D721Med (cell line): ENCODE data around the gene ZNF441.
A peak's percentile ranks its signal among the peaks of the same experiment; 100 is the strongest.

Experiments used
- DNase-seq: peaks from one replicate; pipeline ENCODE4 v3.0.0; 2011; ENCODE audit warnings: low spot score; ENCODE audit not compliant: insufficient read length
- FAIRE-seq: peaks from 2 replicates; lab custom pipeline; 2011; peaks lifted over from hg19 to GRCh38; lab: Jason Lieb, UNC
- TF ChIP-seq, protein P1 (sequence below): IDR thresholded peaks from 2 replicates; pipeline ENCODE4 v1.5.1; 2012; ENCODE audit warnings: mild to moderate bottlenecking, control low read depth; ENCODE audit not compliant: insufficient read depth; ENCODE audit errors: missing control alignments

The ZNF441 gene

GRCh38 chr19:11780431-11781020 lies 13.7 kb downstream of the ZNF441 start:
- DNase-seq: no peak
- TF ChIP-seq, protein P1, sequence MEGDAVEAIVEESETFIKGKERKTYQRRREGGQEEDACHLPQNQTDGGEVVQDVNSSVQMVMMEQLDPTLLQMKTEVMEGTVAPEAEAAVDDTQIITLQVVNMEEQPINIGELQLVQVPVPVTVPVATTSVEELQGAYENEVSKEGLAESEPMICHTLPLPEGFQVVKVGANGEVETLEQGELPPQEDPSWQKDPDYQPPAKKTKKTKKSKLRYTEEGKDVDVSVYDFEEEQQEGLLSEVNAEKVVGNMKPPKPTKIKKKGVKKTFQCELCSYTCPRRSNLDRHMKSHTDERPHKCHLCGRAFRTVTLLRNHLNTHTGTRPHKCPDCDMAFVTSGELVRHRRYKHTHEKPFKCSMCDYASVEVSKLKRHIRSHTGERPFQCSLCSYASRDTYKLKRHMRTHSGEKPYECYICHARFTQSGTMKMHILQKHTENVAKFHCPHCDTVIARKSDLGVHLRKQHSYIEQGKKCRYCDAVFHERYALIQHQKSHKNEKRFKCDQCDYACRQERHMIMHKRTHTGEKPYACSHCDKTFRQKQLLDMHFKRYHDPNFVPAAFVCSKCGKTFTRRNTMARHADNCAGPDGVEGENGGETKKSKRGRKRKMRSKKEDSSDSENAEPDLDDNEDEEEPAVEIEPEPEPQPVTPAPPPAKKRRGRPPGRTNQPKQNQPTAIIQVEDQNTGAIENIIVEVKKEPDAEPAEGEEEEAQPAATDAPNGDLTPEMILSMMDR: no peak
- FAIRE-seq: no peak

DNA sequence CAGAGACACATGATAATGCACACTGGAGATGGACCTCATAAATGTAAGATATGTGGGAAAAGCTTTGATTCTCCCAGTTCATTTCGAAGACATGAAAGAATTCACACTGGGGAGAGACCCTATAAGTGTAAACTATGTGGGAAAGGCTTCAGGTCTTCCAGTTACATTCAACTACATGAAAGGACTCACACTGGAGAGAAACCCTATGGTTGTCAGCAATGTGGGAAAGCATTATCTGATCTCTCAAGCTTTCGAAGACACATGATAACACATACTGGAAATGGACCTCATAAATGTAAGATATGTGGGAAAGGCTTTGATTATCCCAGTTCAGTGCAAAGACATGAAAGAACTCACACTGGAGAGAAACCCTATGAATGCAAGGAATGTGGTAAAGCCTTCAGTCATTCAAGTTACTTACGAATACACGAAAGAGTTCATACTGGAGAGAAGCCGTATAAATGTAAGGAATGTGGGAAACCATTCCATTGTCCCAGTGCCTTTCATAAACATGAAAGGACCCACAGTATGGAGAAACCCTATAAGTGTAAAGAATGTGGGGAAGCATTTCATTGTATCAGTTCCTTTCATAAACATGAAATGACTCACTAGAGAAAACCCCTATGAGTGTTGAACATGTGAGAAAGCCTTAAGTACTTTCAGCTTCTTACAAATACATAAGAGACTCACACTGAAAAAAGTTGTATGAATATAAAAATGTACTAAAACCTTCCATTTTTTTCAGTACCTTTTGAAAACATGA lies 14.7 kb downstream of the ZNF441 start:
- FAIRE-seq (no peak), DNase-seq (no peak)
- TF ChIP-seq, protein P1: no peak

GRCh38 chr19:11783767-11784166 lies 17.0 kb downstream of the ZNF441 start:
- no peak for FAIRE-seq

GRCh38 chr19:11784356-11784755 lies 17.6 kb downstream of the ZNF441 start:
- TF ChIP-seq, protein P1: no peak
- FAIRE-seq (no peak), DNase-seq (no peak)

More at GRCh38 chr19:11783767-11784166, 17.0 kb downstream of the ZNF441 start:
- TF ChIP-seq, protein P1: no peak
- no peak for DNase-seq

- no peak for DNase-seq
- no peak for FAIRE-seq
- TF ChIP-seq, protein P1: no peak
Measured at GRCh38 chr19:11787536-11787935, 20.7 kb downstream of the ZNF441 start.

DNA sequence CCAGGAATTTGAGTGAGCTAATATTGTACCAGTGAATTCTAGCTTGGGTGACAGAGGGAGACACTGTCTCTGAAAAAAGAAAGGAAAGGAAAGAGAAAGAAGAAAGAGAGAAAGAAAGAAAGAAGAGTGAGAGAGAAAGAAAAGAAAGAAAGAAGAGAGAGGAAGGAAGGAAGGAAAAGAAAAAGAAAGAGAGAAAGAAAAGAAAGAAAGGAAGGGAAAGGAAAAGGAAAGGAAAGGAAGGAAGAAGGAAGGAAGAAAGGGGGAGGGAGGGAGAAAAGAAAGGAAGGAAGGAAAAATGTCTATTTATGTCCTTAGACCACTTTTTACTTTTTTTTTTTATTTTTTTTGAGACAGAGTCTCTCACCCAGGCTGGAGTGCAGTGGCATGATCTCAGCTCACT lies 26.1 kb downstream of the ZNF441 start:
- TF ChIP-seq, protein P1: no peak
- no peak for FAIRE-seq
- no peak for DNase-seq

DNA sequence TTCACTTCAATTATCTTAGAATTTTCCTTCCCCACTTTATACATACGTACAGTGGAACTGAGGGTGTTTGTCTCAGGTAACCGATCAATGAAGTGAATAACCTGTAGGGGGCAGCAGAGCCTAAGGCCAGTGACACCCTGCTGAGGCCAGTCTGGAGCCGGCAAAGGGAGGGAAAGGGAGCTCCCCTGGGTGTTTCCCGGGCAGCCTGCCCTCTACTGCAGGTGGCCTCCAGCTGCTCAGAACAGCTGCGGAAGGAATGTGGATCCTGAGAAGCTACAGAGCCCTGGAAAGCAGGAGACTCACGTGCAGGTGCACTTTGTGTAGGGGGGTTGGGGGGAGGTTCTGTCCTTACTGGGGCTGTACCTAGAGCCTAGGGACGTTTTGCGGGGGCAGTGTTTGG lies 30.7 kb downstream of the ZNF441 start:
- DNase-seq (peak; percentile 41), FAIRE-seq (peak; percentile 25)
- TF ChIP-seq, protein P1: peak; percentile 89
